Activated CD8-positive, alpha-beta T cell treated with anti-CD3 and anti-CD28 coated beads for 36 hours (primary cell): ENCODE results near the gene FN1. TPM values are rescaled to one million over a fixed set of nuclear protein-coding genes. Genes with fewer than 3 reads are reported as not detected.

Experiments used
- ATAC-seq: fragments of 200-7000 bp; cut with Tn5 transposase; one replicate; pipeline ENCODE4 v1.10.0; 2021; ENCODE audit warnings: mild to moderate bottlenecking, moderate library complexity
- CTCF ChIA-PET: fragments of 350-600 bp; sonication (Branson Sonifier 250); formaldehyde crosslinking; loops from one replicate; lab custom pipeline; 2021; ENCODE audit warnings: antibody characterized with exemption; lab: Charles Lee
- POLR2A ChIA-PET: fragments of 350-600 bp; sonication (Branson Sonifier 250); formaldehyde crosslinking; loops from one replicate; lab custom pipeline; 2021; ENCODE audit warnings: antibody characterized with exemption; lab: Charles Lee
- DNase-seq: peaks from one replicate; pipeline ENCODE4 v3.0.0-alpha.2; 2020
- H3K27ac Mint-ChIP-seq: one replicate; pipeline ENCODE4 v1.8.0; 2021; ENCODE audit warnings: mild to moderate bottlenecking, mixed read lengths
- H3K27me3 Mint-ChIP-seq: one replicate; pipeline ENCODE4 v1.8.0; 2021; ENCODE audit warnings: mixed read lengths
- H3K36me3 Mint-ChIP-seq: one replicate; pipeline ENCODE4 v1.8.0; 2021; ENCODE audit warnings: low read depth, mixed read lengths
- H3K4me1 Mint-ChIP-seq: one replicate; pipeline ENCODE4 v1.8.0; 2021; ENCODE audit warnings: low read depth, mixed read lengths
- H3K4me3 Mint-ChIP-seq: one replicate; pipeline ENCODE4 v1.8.0; 2021; ENCODE audit warnings: mild to moderate bottlenecking, moderate library complexity, mixed read lengths
- H3K9me3 Mint-ChIP-seq: one replicate; pipeline ENCODE4 v1.8.0; 2021; ENCODE audit warnings: mixed read lengths
- intact Hi-C: fragments of 100-400 bp; cut with micrococcal nuclease; formaldehyde crosslinking; loops from one replicate; pipeline ENCODE4 v1.10.0; 2022
- total RNA-seq, 2 experiments: library from RNA; stranded (reverse); gene quantifications; one replicate each; pipeline ENCODE4 v1.2.3, GENCODE V29; 2021
- TF ChIP-seq, protein P1 (sequence below): fragments of 200-600 bp; IDR thresholded peaks from one replicate; pipeline ENCODE4 v1.8.0; 2022; ENCODE audit warnings: antibody characterized with exemption, mild to moderate bottlenecking

FN1 gene
- total RNA-seq, 2 experiments from 2014 or later, result 0.11 TPM; not detected in 1

- H3K9me3 Mint-ChIP-seq, result no peaks in the 10 kb centered on the region
- H3K4me1 Mint-ChIP-seq, result no peaks in the 10 kb centered on the region
- no peak overlapping the region for H3K27ac Mint-ChIP-seq
- ChIA-PET POLR2A (interaction anchor here (0.6 kb wide), 1 partner anchor 1900 kb away, joined by 3 read pairs; no protein-coding TSS in a partner anchor), CTCF (interaction anchor here (0.9 kb wide), 1 partner anchor 9 kb away, joined by 3 read pairs; no protein-coding TSS in a partner anchor)
- intact Hi-C loops, result no loop called here
- peaks cover 41% of the 10 kb centered on the region for H3K36me3 Mint-ChIP-seq
- no peak overlapping the region for H3K4me3 Mint-ChIP-seq
- TF ChIP-seq, protein P1, sequence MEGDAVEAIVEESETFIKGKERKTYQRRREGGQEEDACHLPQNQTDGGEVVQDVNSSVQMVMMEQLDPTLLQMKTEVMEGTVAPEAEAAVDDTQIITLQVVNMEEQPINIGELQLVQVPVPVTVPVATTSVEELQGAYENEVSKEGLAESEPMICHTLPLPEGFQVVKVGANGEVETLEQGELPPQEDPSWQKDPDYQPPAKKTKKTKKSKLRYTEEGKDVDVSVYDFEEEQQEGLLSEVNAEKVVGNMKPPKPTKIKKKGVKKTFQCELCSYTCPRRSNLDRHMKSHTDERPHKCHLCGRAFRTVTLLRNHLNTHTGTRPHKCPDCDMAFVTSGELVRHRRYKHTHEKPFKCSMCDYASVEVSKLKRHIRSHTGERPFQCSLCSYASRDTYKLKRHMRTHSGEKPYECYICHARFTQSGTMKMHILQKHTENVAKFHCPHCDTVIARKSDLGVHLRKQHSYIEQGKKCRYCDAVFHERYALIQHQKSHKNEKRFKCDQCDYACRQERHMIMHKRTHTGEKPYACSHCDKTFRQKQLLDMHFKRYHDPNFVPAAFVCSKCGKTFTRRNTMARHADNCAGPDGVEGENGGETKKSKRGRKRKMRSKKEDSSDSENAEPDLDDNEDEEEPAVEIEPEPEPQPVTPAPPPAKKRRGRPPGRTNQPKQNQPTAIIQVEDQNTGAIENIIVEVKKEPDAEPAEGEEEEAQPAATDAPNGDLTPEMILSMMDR, result no peak
- no peak for ATAC-seq
- DNase-seq, result no peak
- no peaks in the 10 kb centered on the region for H3K27me3 Mint-ChIP-seq
These were observed 76.8 kb downstream of the FN1 start for GRCh38 chr2:215358891-215359575.

DNA sequence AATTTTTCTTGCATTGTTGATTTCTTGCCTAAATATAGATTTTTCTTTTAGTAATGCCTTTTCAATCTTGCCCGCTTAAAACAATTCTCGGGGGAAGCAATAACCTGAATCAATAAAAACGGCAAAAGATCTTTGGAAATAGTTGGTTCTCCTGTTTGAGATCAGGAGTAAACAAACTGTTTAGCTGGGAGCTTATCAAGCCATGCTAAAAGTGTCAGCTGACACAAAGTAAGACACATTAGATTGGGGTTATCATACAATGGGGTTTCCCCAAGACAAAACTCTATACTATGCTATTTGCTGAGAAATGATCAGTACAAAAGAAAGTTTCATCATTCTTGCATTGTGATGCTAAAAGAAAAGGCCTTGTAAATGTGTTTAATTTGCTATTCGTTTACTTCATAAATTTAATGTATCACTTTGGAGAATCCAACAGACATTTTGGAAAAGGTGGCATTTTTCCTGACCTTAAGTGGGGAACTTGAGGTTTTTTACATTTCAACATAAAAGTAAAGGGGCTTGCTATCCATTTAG, 77.5 kb downstream of the FN1 start:
- Mint-ChIP-seq H3K27me3 (no peaks in the 10 kb centered on the region), H3K36me3 (peaks cover 35% of the 10 kb centered on the region), H3K4me3 (no peak overlapping the region), H3K4me1 (no peaks in the 10 kb centered on the region), H3K27ac (no peak overlapping the region), H3K9me3 (no peaks in the 10 kb centered on the region)
- TF ChIP-seq, protein P1, result no peak
- ChIA-PET POLR2A (no interaction called here), CTCF (no interaction called here)
- intact Hi-C loops, result no loop called here
- ATAC-seq (no peak), DNase-seq (no peak)

GRCh38 chr2:215357660-215358059, 78.2 kb downstream of the FN1 start:
- ChIA-PET POLR2A (no interaction called here), CTCF (no interaction called here)
- intact Hi-C loops, result no loop called here
- ATAC-seq (no peak), DNase-seq (no peak)
- Mint-ChIP-seq H3K36me3 (peaks cover 32% of the 10 kb centered on the region), H3K27ac (no peak overlapping the region), H3K4me1 (no peaks in the 10 kb centered on the region), H3K9me3 (no peaks in the 10 kb centered on the region), H3K27me3 (no peaks in the 10 kb centered on the region), H3K4me3 (no peak overlapping the region)
- TF ChIP-seq, protein P1, result no peak

DNA sequence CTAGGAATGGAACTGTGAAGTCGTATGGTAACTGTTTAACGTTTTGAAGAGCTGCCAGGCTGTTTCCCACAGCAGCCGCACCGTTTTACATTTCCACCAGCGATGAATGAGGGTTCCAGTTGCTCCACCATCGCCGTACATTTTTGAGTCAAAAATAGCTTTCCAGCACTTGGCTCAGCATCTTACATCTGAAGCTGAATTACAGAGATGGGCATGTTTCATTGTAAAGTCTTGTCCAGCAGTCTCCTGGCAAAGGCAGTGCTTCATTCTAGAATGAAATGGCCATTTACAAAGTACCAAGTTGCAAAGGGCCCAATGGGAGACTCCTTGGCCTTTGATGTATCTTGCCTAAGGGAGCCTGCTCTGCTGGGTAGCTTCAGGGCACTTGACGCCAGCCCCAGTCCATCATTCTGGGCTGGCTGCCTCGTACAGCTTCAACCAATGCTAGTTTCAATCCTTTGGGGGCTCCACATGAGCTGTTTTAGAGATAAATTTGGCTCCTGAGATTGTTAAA, 78.9 kb downstream of the FN1 start:
- H3K27me3 Mint-ChIP-seq, result no peaks in the 10 kb centered on the region
- TF ChIP-seq, protein P1, result no peak
- intact Hi-C loops, result no loop called here
- H3K4me1 Mint-ChIP-seq, result no peaks in the 10 kb centered on the region
- ATAC-seq (no peak), DNase-seq (no peak)
- no peak overlapping the region for H3K4me3 Mint-ChIP-seq
- ChIA-PET CTCF (no interaction called here), POLR2A (no interaction called here)
- H3K9me3 Mint-ChIP-seq, result no peaks in the 10 kb centered on the region
- H3K27ac Mint-ChIP-seq, result no peak overlapping the region
- H3K36me3 Mint-ChIP-seq, result peaks cover 28% of the 10 kb centered on the region

DNA sequence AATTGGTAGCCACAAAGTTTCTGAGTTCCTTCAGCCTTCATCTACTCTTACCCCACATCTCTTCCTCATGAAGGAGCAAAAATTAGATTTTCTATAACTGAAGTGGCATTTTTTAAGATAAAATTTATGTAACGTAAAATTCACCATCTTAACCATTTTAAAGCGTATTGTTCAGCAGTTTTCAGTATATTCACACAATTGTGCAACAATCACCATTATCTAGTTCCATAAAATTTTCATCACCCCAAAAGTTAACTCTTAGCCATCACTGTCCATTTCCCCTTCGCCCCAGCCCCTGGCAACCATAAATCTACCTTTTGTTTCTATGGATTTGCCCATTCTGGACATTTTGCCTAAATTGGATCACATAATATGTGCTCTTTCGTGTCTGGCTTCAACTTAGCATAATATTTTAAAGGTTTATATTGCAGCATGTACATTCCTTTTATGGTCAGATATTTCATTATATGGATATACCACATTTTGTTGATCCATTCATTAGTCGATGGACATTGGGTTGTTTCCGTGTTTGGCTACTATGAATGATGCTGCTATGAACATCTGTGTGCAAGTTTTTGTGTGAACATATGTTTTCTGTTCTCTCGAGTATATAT, 79.4 kb downstream of the FN1 start:
- CTCF ChIA-PET, result no interaction called here
- no peaks in the 10 kb centered on the region for H3K27me3 Mint-ChIP-seq
- no peak overlapping the region for H3K27ac Mint-ChIP-seq
- DNase-seq (no peak), ATAC-seq (no peak)
- POLR2A ChIA-PET, result no interaction called here
- TF ChIP-seq, protein P1, result no peak
- intact Hi-C loops, result no loop called here
- no peak overlapping the region for H3K4me3 Mint-ChIP-seq
- no peaks in the 10 kb centered on the region for H3K9me3 Mint-ChIP-seq
- H3K36me3 Mint-ChIP-seq, result peaks cover 24% of the 10 kb centered on the region
- no peaks in the 10 kb centered on the region for H3K4me1 Mint-ChIP-seq
